ENCODE results near the gene HTT-AS.
"Not testable (repeated sequence)": the region's sequence is repeated elsewhere in the genome, so short reads cannot be mapped to it uniquely, and the experiment has no call there.

Gene HTT-AS

GRCh38 chr4:3074078-3074845, at the start of gene HTT-AS, which contains the start of gene HTT:
Gene HTT-AS, minus strand, starts transcription at chr4:3074538.
Gene HTT, plus strand, starts transcription at chr4:3074681. Its CDS starts 145 bp downstream, at chr4:3074826.
- DNase-seq = peak; percentile 96

- no peak for DNase-seq
These were observed 48.9 kb upstream of the HTT-AS start for GRCh38 chr4:3123181-3123671.

- no peak for DNase-seq
These were observed 47.8 kb upstream of the HTT-AS start for GRCh38 chr4:3122081-3122563.

- DNase-seq = no peak
These were observed 47.3 kb upstream of the HTT-AS start for GRCh38 chr4:3121596-3121995.

- no peak for DNase-seq
These were observed 46.8 kb upstream of the HTT-AS start for GRCh38 chr4:3121110-3121509.

- DNase-seq = no peak
These were observed 45.1 kb upstream of the HTT-AS start for GRCh38 chr4:3119464-3119863.

GRCh38 chr4:3118312-3118711, 44.0 kb upstream of the HTT-AS start:
- no peak for DNase-seq

GRCh38 chr4:3116955-3117354, 42.6 kb upstream of the HTT-AS start:
- no peak for DNase-seq

- no peak for DNase-seq
These were observed 41.4 kb upstream of the HTT-AS start for GRCh38 chr4:3115637-3116270.

- no peak for DNase-seq
These were observed 40.0 kb upstream of the HTT-AS start for GRCh38 chr4:3114377-3114776.

- no peak for DNase-seq
These were observed 38.5 kb upstream of the HTT-AS start for GRCh38 chr4:3112609-3113469.

- no peak for DNase-seq
These were observed 37.9 kb upstream of the HTT-AS start for GRCh38 chr4:3112201-3112600.

GRCh38 chr4:3111461-3111860, 37.1 kb upstream of the HTT-AS start:
- no peak for DNase-seq

GRCh38 chr4:3108211-3108610, 33.9 kb upstream of the HTT-AS start:
- DNase-seq = no peak

- no peak for DNase-seq
These were observed 33.4 kb upstream of the HTT-AS start for GRCh38 chr4:3107691-3108121.

- no peak for DNase-seq
These were observed 32.9 kb upstream of the HTT-AS start for GRCh38 chr4:3107271-3107670.

- peak; percentile 91 for DNase-seq
These were observed 32.2 kb upstream of the HTT-AS start for GRCh38 chr4:3106339-3107186.

GRCh38 chr4:3098346-3098745, 24.0 kb upstream of the HTT-AS start:
- DNase-seq = no peak

- DNase-seq = no peak
These were observed 21.9 kb upstream of the HTT-AS start for GRCh38 chr4:3096202-3096601.

- DNase-seq = not testable (repeated sequence)
These were observed 20.4 kb upstream of the HTT-AS start for GRCh38 chr4:3094701-3095100.

GRCh38 chr4:3091464-3091863, 17.1 kb upstream of the HTT-AS start:
- DNase-seq = no peak
